ENCODE results near the gene CDCP1.

The CDCP1 gene

GRCh38 chr3:45109771-45110508 lies 36.2 kb downstream of the CDCP1 start:
- TF ChIP-seq, protein P1, sequence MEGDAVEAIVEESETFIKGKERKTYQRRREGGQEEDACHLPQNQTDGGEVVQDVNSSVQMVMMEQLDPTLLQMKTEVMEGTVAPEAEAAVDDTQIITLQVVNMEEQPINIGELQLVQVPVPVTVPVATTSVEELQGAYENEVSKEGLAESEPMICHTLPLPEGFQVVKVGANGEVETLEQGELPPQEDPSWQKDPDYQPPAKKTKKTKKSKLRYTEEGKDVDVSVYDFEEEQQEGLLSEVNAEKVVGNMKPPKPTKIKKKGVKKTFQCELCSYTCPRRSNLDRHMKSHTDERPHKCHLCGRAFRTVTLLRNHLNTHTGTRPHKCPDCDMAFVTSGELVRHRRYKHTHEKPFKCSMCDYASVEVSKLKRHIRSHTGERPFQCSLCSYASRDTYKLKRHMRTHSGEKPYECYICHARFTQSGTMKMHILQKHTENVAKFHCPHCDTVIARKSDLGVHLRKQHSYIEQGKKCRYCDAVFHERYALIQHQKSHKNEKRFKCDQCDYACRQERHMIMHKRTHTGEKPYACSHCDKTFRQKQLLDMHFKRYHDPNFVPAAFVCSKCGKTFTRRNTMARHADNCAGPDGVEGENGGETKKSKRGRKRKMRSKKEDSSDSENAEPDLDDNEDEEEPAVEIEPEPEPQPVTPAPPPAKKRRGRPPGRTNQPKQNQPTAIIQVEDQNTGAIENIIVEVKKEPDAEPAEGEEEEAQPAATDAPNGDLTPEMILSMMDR (IDR thresholded peaks at IDR 0.05; ENCODE audit: control extremely low read depth, extremely low read depth, low read depth, missing control alignments) = no peak
- ChIA-PET CTCF (no interaction called here), POLR2A (no interaction called here)
- DNase-seq (ENCODE audit: extremely low spot score) = peak; percentile 56

GRCh38 chr3:45106874-45107273 lies 39.3 kb downstream of the CDCP1 start:
- DNase-seq (ENCODE audit: extremely low spot score) = no peak
- ChIA-PET CTCF (no interaction called here), POLR2A (no interaction called here)
- TF ChIP-seq, protein P1 (IDR thresholded peaks at IDR 0.05; ENCODE audit: control extremely low read depth, extremely low read depth, low read depth, missing control alignments) = no peak

DNA sequence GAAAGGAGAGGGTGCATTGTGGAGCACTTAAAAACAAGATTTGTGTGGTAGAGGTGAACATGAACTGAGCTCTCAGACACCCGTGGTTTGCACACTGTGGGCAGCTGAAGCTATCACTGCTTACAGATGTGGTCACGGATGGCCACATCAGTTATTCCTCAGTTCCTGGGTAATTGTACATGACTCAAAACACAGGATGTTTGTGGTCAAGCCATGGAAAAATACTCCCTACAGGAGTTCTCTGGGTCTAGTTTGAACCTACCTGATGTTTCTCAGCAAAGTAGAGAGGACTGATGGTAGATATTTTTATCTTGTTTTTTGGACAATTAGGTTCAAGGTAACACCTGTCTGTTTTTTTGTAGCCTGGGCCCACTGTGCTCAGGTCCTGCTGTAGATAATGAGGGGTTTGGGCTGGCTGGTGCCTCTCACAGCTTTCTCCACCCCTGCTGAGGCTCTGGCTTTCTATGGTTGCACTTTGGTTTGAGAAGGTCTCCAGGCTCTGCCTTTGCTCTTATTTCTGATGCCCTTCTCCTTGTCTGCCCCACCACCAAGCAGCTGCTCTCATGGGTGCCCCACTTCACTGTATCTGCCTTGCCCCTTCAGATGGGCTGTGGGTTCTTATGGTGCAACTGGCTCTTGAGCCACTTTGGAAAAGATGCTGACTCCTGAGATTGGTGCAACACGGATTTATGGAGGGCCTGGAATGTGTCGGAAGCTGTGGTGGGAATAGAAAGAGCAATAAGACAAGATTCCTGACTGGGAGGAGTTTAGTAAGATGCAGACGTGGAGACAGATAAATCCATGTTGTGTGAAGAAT lies 40.1 kb downstream of the CDCP1 start:
- TF ChIP-seq, protein P1 (IDR thresholded peaks at IDR 0.05; ENCODE audit: control extremely low read depth, extremely low read depth, low read depth, missing control alignments) = no peak
- no peak for DNase-seq (ENCODE audit: extremely low spot score)
- POLR2A ChIA-PET = no interaction called here
- CTCF ChIA-PET = no interaction called here

DNA sequence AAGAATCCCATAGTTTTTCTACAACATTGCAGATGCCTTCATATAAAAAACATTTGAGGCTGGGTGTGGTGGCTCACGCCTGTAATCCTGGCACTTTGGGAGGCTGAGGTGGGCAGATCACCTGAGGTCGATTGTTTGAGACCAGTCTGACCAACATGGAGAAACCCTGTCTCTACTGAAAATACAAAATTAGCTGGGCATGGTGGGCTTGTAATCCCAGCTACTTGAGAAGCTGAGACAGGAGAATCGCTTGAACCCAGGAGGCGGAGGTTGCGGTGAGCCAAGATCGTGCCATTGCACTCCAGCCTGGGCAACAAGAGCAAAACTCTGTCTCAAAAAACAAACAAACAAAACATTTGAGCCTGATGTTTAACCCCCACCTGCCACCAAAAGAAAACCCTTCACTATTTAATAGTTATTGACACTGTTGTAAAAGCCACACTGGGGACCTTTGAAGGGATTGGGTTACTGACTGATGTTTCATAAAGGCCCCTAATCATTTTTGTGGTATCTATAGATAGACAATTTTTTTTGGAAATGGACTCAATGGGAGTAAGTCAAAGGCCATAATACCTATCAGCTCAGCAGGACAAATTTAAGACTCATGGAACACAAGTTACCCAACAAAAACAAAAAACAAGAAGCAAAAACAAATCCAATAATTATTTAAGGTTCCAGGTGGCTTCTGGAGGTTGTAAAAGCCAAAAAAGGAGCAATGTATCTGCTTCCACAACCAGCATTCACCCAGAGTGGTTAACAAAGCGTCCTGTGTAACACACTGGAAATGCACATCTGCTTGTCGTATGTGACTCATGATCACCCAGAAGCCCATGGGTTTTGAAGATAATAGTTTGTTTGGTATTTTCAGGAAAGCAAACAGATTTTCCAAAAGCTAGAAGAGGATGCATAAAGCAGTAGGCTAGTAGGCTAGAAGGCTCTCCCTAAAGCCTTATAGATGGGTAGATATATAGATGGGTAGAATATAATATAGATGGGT lies 41.2 kb downstream of the CDCP1 start:
- CTCF ChIA-PET = no interaction called here
- TF ChIP-seq, protein P1 (IDR thresholded peaks at IDR 0.05; ENCODE audit: control extremely low read depth, extremely low read depth, low read depth, missing control alignments) = no peak
- no peak for DNase-seq (ENCODE audit: extremely low spot score)
- POLR2A ChIA-PET = no interaction called here

GRCh38 chr3:45103753-45104714 lies 42.1 kb downstream of the CDCP1 start:
- ChIA-PET POLR2A (no interaction called here), CTCF (no interaction called here)
- DNase-seq (ENCODE audit: extremely low spot score) = no peak
- TF ChIP-seq, protein P1 (IDR thresholded peaks at IDR 0.05; ENCODE audit: control extremely low read depth, extremely low read depth, low read depth, missing control alignments) = no peak
